MM.1S (cell line): ENCODE measurements around the gene S100A13.
A peak's percentile ranks its signal among the peaks of the same experiment; 100 is the strongest.
"Not testable (repeated sequence)": the region's sequence is repeated elsewhere in the genome, so short reads cannot be mapped to it uniquely, and the experiment has no call there.

Source experiments
- DNase-seq: peaks from one replicate; pipeline ENCODE4 v3.0.0-alpha.2; 2015
- H2AFZ ChIP-seq: fragments of 300-600 bp; sonication (generic); 2 replicates; pipeline ENCODE4 v1.6.0; 2016; ENCODE audit warnings: antibody characterized with exemption, low read length
- H3F3A ChIP-seq: fragments of 300-600 bp; sonication (generic); 2 replicates; pipeline ENCODE4 v1.6.1; 2016; ENCODE audit warnings: mild to moderate bottlenecking, antibody characterized with exemption, low read length, moderate library complexity, mixed read lengths; ENCODE audit not compliant: insufficient read depth
- H3K27ac ChIP-seq: fragments of 300-600 bp; sonication (generic); 2 replicates; pipeline ENCODE4 v1.5.1; 2016; ENCODE audit warnings: mild to moderate bottlenecking, low read length
- H3K27me3 ChIP-seq: fragments of 300-600 bp; sonication (generic); replicated peaks from 2 replicates; pipeline ENCODE4 v1.6.0; 2016; ENCODE audit warnings: low read length; ENCODE audit not compliant: insufficient read depth
- H3K36me3 ChIP-seq: fragments of 300-600 bp; sonication (generic); replicated peaks from 2 replicates; pipeline ENCODE4 v1.6.1; 2016; ENCODE audit warnings: mild to moderate bottlenecking, low read length, mixed read lengths; ENCODE audit not compliant: insufficient read depth
- H3K4me1 ChIP-seq: fragments of 300-600 bp; sonication (generic); 2 replicates; pipeline ENCODE4 v1.6.1; 2016; ENCODE audit warnings: low read length, mixed read lengths
- H3K4me2 ChIP-seq: fragments of 300-600 bp; sonication (generic); 2 replicates; pipeline ENCODE4 v1.6.0; 2016; ENCODE audit warnings: low read depth, low read length
- H3K4me3 ChIP-seq: fragments of 300-600 bp; sonication (generic); 2 replicates; pipeline ENCODE4 v1.5.1; 2016; ENCODE audit warnings: low read length, mixed read lengths
- H3K79me2 ChIP-seq: fragments of 300-600 bp; sonication (generic); 2 replicates; pipeline ENCODE4 v1.6.1; 2016; ENCODE audit warnings: mixed run types, low read length, mixed read lengths
- H3K9ac ChIP-seq: fragments of 300-600 bp; sonication (generic); 2 replicates; pipeline ENCODE4 v1.6.1; 2016; ENCODE audit warnings: low read length, mixed read lengths
- H3K9me2 ChIP-seq: fragments of 300-600 bp; sonication (generic); replicated peaks from 2 replicates; pipeline ENCODE4 v1.6.1; 2016; ENCODE audit warnings: mild to moderate bottlenecking, low read length, mixed read lengths; ENCODE audit not compliant: insufficient read depth
- H3K9me3 ChIP-seq: fragments of 300-600 bp; sonication (generic); replicated peaks from 2 replicates; pipeline ENCODE4 v1.6.1; 2016; ENCODE audit warnings: mild to moderate bottlenecking, low read length, mixed read lengths; ENCODE audit not compliant: insufficient read depth
- H4K20me1 ChIP-seq: fragments of 300-600 bp; sonication (generic); 2 replicates; pipeline ENCODE4 v1.6.1; 2016; ENCODE audit warnings: mild to moderate bottlenecking, low read length, moderate library complexity, mixed read lengths; ENCODE audit not compliant: insufficient read depth
- CTCF ChIP-seq: fragments of 300-600 bp; sonication (generic); IDR thresholded peaks from 2 replicates; pipeline ENCODE4 v1.5.1; 2016; ENCODE audit warnings: antibody characterized with exemption, low read length, mixed read lengths
- EZH2 ChIP-seq: fragments of 300-600 bp; sonication (generic); optimal IDR thresholded peaks from 2 replicates; pipeline ENCODE3; 2017; ENCODE audit warnings: low read depth, mild to moderate bottlenecking, antibody characterized with exemption, low read length, mixed read lengths
- EZH2phosphoT487 ChIP-seq: fragments of 300-600 bp; sonication (generic); IDR thresholded peaks from 2 replicates; pipeline ENCODE4 v1.6.1; 2018; ENCODE audit warnings: antibody characterized with exemption, low read length

Gene S100A13

GRCh38 chr1:153626904-153627714, at the start of gene S100A13:
Gene S100A13 (minus strand): TSS chr1:153627505. CDS start chr1:153626472, 1,033 bp downstream.
- H3K4me3 ChIP-seq = no peak within 1 kb of the TSS
- peak; percentile 39; the same call in 1 of the 2 replicates for TF ChIP-seq CTCF
- no peak for TF ChIP-seq EZH2
- no peaks in the 10 kb centered on the region for H4K20me1 ChIP-seq
- H3K9me3 ChIP-seq = no peaks in the 10 kb centered on the region
- no peaks in the 10 kb centered on the region for H3K79me2 ChIP-seq
- H3K4me2 ChIP-seq = no peak within 1 kb of the TSS
- no peak within 1 kb of the TSS for H2AFZ ChIP-seq
- H3F3A ChIP-seq = no peaks in the 10 kb centered on the region
- no peaks in the 10 kb centered on the region for H3K27me3 ChIP-seq
- DNase-seq = no peak
- no peaks in the 10 kb centered on the region for H3K9me2 ChIP-seq
- H3K36me3 ChIP-seq = no peaks in the 10 kb centered on the region
- no peaks in the 10 kb centered on the region for H3K4me1 ChIP-seq
- no peak within 1 kb of the TSS for H3K9ac ChIP-seq
- no peak within 1 kb of the TSS for H3K27ac ChIP-seq

DNA sequence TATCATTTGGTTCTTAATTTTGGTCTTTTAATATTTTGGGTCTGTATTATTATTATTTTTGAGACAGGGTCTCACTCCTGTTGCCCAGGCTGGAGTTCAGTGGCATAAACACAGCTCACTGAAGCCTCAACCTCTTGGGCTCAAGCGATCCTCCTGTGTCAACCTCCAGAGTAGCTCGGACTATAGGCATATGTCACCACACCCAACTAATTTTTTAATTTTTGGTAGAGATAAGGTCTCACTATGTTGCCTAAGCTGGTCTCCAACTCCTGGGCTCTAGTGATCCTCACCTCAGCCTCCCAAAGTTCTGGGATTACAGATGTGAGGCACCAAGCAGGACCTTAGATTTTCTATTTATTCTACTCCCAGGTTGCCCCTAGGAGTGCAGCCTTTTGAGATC, 46.2 kb upstream of the S100A13 start:
- no peak overlapping the region for H2AFZ ChIP-seq
- TF ChIP-seq EZH2phosphoT487 (no peak), CTCF (no peak), EZH2 (no peak)
- no peak overlapping the region for H3K4me2 ChIP-seq
- H3F3A ChIP-seq = peaks cover 14% of the 10 kb centered on the region
- DNase-seq = no peak
- H3K9ac ChIP-seq = no peak overlapping the region
- no peaks in the 10 kb centered on the region for H3K9me2 ChIP-seq
- H4K20me1 ChIP-seq = no peaks in the 10 kb centered on the region
- peaks cover 15% of the 10 kb centered on the region for H3K4me1 ChIP-seq
- H3K27ac ChIP-seq = no peak overlapping the region
- H3K4me3 ChIP-seq = no peak overlapping the region
- peaks cover 8% of the 10 kb centered on the region for H3K27me3 ChIP-seq
- H3K9me3 ChIP-seq = no peaks in the 10 kb centered on the region
- no peaks in the 10 kb centered on the region; the same call in 1 of the 2 replicates for H3K36me3 ChIP-seq
- H3K79me2 ChIP-seq = peaks cover 24% of the 10 kb centered on the region

DNA sequence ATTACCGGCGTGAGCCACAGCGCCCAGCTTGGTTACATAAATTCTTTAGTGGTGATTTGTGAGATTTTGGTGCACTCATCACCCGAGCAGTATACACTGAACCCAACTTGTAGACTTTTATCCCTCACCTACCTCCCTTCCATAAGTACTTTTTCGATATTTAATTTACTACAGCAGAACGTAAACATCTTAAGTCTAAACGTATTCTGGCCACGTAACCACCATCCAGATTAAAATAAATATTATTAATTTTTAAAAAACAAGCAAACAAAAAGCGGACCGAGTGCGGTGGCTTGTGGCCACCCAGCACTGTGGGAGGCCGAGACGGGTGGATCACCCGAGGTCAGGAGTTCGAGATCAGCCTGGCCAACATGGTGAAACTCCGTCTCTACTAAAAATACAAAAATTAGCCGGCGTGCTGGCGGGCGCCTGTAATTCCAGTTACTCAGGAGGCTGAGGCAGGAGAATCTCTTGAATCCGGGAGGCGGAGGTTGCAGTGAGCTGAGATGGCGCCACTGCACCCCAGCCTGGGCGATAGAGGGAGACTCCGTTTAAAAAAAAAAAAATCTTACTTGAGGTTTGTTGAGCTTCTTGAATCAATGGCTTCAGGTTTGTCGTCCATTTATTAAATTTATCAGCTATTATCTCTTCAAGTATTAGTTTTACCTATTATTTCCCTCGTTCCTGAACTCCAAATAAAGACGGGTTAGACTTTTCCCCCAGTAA, 44.5 kb upstream of the S100A13 start:
- Histone ChIP-seq H3K4me3 (peak overlapping the region; percentile 69), H3K9ac (peak overlapping the region; percentile 61), H2AFZ (peak overlapping the region; percentile 92), H3K36me3 (peaks cover 14% of the 10 kb centered on the region), H3K4me2 (peak overlapping the region; percentile 91), H3F3A (peaks cover 14% of the 10 kb centered on the region), H3K79me2 (peaks cover 41% of the 10 kb centered on the region), H3K27ac (peak overlapping the region; percentile 83; the same call in 1 of the 2 replicates)
- H3K9me2 ChIP-seq, H3K4me1 ChIP-seq, H3K9me3 ChIP-seq, H3K27me3 ChIP-seq, H4K20me1 ChIP-seq: not testable (repeated sequence)
- 0 out of 2 replicates have a peak, but pooled peaks have one; percentile 11 for TF ChIP-seq CTCF
- DNase-seq = peak; percentile 71
